ENCODE results near the gene PRPS1L1.

The PRPS1L1 gene

GRCh38 chr7:18045171-18045570 is 17.5 kb upstream of the PRPS1L1 start:
- Histone ChIP-seq H3K27ac (no peak overlapping the region), H3K27me3 (no peaks in the 10 kb centered on the region), H3K36me3 (no peaks in the 10 kb centered on the region), H3K4me1 (ENCODE audit: control insufficient read depth in 1 of 2, insufficient read depth in 1 of 2, low read depth in 1 of 2, low read length in 1 of 2) (no peaks in the 10 kb centered on the region), H3K9me3 (no peaks in the 10 kb centered on the region), H3K4me3 (ENCODE audit: low read depth in 1 of 2, low read length in 1 of 2) (no peak overlapping the region)
- TF ChIP-seq CTCF (IDR thresholded peaks at IDR 0.05): no peak

GRCh38 chr7:18041191-18041590 is 13.5 kb upstream of the PRPS1L1 start:
- Histone ChIP-seq H3K36me3 (no peaks in the 10 kb centered on the region), H3K27ac (no peak overlapping the region), H3K4me3 (ENCODE audit: low read depth in 1 of 2, low read length in 1 of 2) (no peak overlapping the region), H3K27me3 (no peaks in the 10 kb centered on the region), H3K9me3 (no peaks in the 10 kb centered on the region), H3K4me1 (ENCODE audit: control insufficient read depth in 1 of 2, insufficient read depth in 1 of 2, low read depth in 1 of 2, low read length in 1 of 2) (no peaks in the 10 kb centered on the region)
- no peak for TF ChIP-seq CTCF (IDR thresholded peaks at IDR 0.05)

GRCh38 chr7:18040196-18040595 is 12.6 kb upstream of the PRPS1L1 start:
- no peaks in the 10 kb centered on the region for H3K9me3 ChIP-seq
- H3K27ac ChIP-seq: no peak overlapping the region

GRCh38 chr7:18038382-18038781 is 10.7 kb upstream of the PRPS1L1 start:
- Histone ChIP-seq H3K4me1 (ENCODE audit: control insufficient read depth in 1 of 2, insufficient read depth in 1 of 2, low read depth in 1 of 2, low read length in 1 of 2) (no peaks in the 10 kb centered on the region), H3K27ac (no peak overlapping the region), H3K4me3 (ENCODE audit: low read depth in 1 of 2, low read length in 1 of 2) (no peak overlapping the region), H3K9me3 (no peaks in the 10 kb centered on the region), H3K27me3 (no peaks in the 10 kb centered on the region), H3K36me3 (no peaks in the 10 kb centered on the region)
- TF ChIP-seq CTCF (IDR thresholded peaks at IDR 0.05): no peak

More at GRCh38 chr7:18040196-18040595, 12.6 kb upstream of the PRPS1L1 start:
- Histone ChIP-seq H3K27me3 (no peaks in the 10 kb centered on the region), H3K36me3 (no peaks in the 10 kb centered on the region), H3K4me3 (ENCODE audit: low read depth in 1 of 2, low read length in 1 of 2) (no peak overlapping the region), H3K4me1 (ENCODE audit: control insufficient read depth in 1 of 2, insufficient read depth in 1 of 2, low read depth in 1 of 2, low read length in 1 of 2) (no peaks in the 10 kb centered on the region)
- TF ChIP-seq CTCF (IDR thresholded peaks at IDR 0.05): no peak

GRCh38 chr7:18037609-18038008 is 10.0 kb upstream of the PRPS1L1 start:
- H3K27me3 ChIP-seq: no peaks in the 10 kb centered on the region
- H3K4me3 ChIP-seq (ENCODE audit: low read depth in 1 of 2, low read length in 1 of 2): no peak overlapping the region
- no peak overlapping the region for H3K27ac ChIP-seq
- no peaks in the 10 kb centered on the region for H3K9me3 ChIP-seq
- no peak for TF ChIP-seq CTCF (IDR thresholded peaks at IDR 0.05)
- no peaks in the 10 kb centered on the region for H3K36me3 ChIP-seq
- H3K4me1 ChIP-seq (ENCODE audit: control insufficient read depth in 1 of 2, insufficient read depth in 1 of 2, low read depth in 1 of 2, low read length in 1 of 2): no peaks in the 10 kb centered on the region

GRCh38 chr7:18036783-18037182 is 9.1 kb upstream of the PRPS1L1 start:
- H3K4me1 ChIP-seq (ENCODE audit: control insufficient read depth in 1 of 2, insufficient read depth in 1 of 2, low read depth in 1 of 2, low read length in 1 of 2): no peaks in the 10 kb centered on the region
- H3K4me3 ChIP-seq (ENCODE audit: low read depth in 1 of 2, low read length in 1 of 2): no peak overlapping the region
- no peaks in the 10 kb centered on the region for H3K36me3 ChIP-seq
- H3K9me3 ChIP-seq: no peaks in the 10 kb centered on the region
- no peak overlapping the region for H3K27ac ChIP-seq
- TF ChIP-seq CTCF (IDR thresholded peaks at IDR 0.05): no peak
- no peaks in the 10 kb centered on the region for H3K27me3 ChIP-seq
